H1 (cell line): ENCODE data around the gene OSTF1. TPM values are rescaled to one million over a fixed set of nuclear protein-coding genes. Genes with fewer than 3 reads are reported as not detected.

Experiments
- RAD21 ChIP-seq, 2 experiments: IDR thresholded peaks in 1 of 2; conservative IDR thresholded peaks in 1 of 2; 2 replicates each; pipeline ENCODE4 v1.6.1; 2011; ENCODE audit warnings: low read depth in 2 of 2, low read length in 2 of 2, improper control_type of control experiment in 1 of 2, inconsistent platforms in 1 of 2, mild to moderate bottlenecking in 1 of 2, moderate library complexity in 1 of 2
- polyA plus RNA-seq, 7 experiments: library from polyadenylated mRNA; depleted of rRNA in 3 of 7; stranded (reverse) in 5 of 7; unstranded in 2 of 7; fragments of >200 nt in 5 of 7; fragments of 200-250 nt in 2 of 7; gene quantifications; 1 replicate in 5 of 7; 2 replicates in 1 of 7; 4 replicates in 1 of 7; pipeline versions ENCODE4 v1.2.1 to v1.2.3, GENCODE V29; 2011 to 2013; ENCODE audit warnings: missing spikeins in 2 of 7, mixed read lengths in 2 of 7
- total RNA-seq: library from RNA; stranded (reverse); fragmentation: NEBNext Ultra II Directional; extraction: Animal tissue kit (Norgen Biotek cat#: 25700); gene quantifications from 2 replicates; pipeline ENCODE4 v1.2.1, GENCODE V29; 2021

The OSTF1 gene
- total and polyA plus RNA-seq, 2 of the 8 experiments (the other 6 are each of a cell fraction or from before 2014, with no cell fraction given): 5.0 to 18.9 TPM

- TF ChIP-seq RAD21 (IDR thresholded peaks at IDR 0.05 in 1 of 2, conservative IDR thresholded peaks at IDR 0.05 in 1 of 2; ENCODE audit: low read depth in 2 of 2, low read length in 2 of 2): no peak
Measured at GRCh38 chr9:75087289-75087823, 958 bp upstream of the OSTF1 start (continued).
